BLaER1 (cell line): ENCODE results near the gene EEF1AKMT3.
"Not testable (repeated sequence)": the region's sequence is repeated elsewhere in the genome, so short reads cannot be mapped to it uniquely, and the experiment has no call there.

Experiments
- H3K27ac ChIP-seq: shearing (Covaris generic); formaldehyde crosslinking; 2 replicates; pipeline ENCODE4 v1.8.1; 2022
- H3K27me3 ChIP-seq: shearing (Covaris generic); formaldehyde crosslinking; 2 replicates; pipeline ENCODE4 v1.8.1; 2022
- H3K36me3 ChIP-seq: shearing (Covaris generic); formaldehyde crosslinking; 2 replicates; pipeline ENCODE4 v1.8.1; 2022
- H3K4me1 ChIP-seq: shearing (Covaris generic); formaldehyde crosslinking; 2 replicates; pipeline ENCODE4 v1.8.1; 2022
- H3K4me2 ChIP-seq: shearing (Covaris generic); formaldehyde crosslinking; 2 replicates; pipeline ENCODE4 v1.8.1; 2022
- H3K4me3 ChIP-seq: shearing (Covaris generic); formaldehyde crosslinking; 2 replicates; pipeline ENCODE4 v1.8.1; 2022
- H3K9ac ChIP-seq: shearing (Covaris generic); formaldehyde crosslinking; 2 replicates; pipeline ENCODE4 v1.8.1; 2022
- H3K9me3 ChIP-seq: shearing (Covaris generic); formaldehyde crosslinking; 2 replicates; pipeline ENCODE4 v1.8.1; 2022
- H4K20me1 ChIP-seq: shearing (Covaris generic); formaldehyde crosslinking; 2 replicates; pipeline ENCODE4 v1.8.1; 2022
- Cebpa-rat ChIP-seq: shearing (Covaris generic); IDR thresholded peaks from 2 replicates; pipeline ENCODE4 v1.8.1; 2022

EEF1AKMT3 gene

GRCh38 chr12:57771873-57772428 lies 463 bp upstream of the EEF1AKMT3 start, which contains the start of gene METTL1:
Gene METTL1, minus strand, starts transcription at chr12:57772105. Its CDS starts 22 bp downstream, at chr12:57772083.
- no peaks in the 10 kb centered on the region for H3K9me3 ChIP-seq
- peaks cover 19% of the 10 kb centered on the region for H4K20me1 ChIP-seq
- peaks cover 20% of the 10 kb centered on the region for H3K27me3 ChIP-seq
- H3K36me3 ChIP-seq = peaks cover 32% of the 10 kb centered on the region
- peak within 1 kb of the TSS; percentile 93 for H3K27ac ChIP-seq
- no peak for TF ChIP-seq Cebpa-rat
- peak within 1 kb of the TSS; percentile 91 for H3K4me2 ChIP-seq
- peak within 1 kb of the TSS; percentile 89 for H3K9ac ChIP-seq
- H3K4me1 ChIP-seq = peaks cover 24% of the 10 kb centered on the region
- peak within 1 kb of the TSS; percentile 84 for H3K4me3 ChIP-seq

- not testable (repeated sequence) for H3K27me3 ChIP-seq, H3K9me3 ChIP-seq, H3K9ac ChIP-seq, H3K4me3 ChIP-seq, H3K4me2 ChIP-seq, H3K27ac ChIP-seq, H4K20me1 ChIP-seq
- Histone ChIP-seq H3K4me1 (peaks cover 24% of the 10 kb centered on the region), H3K36me3 (peaks cover 21% of the 10 kb centered on the region)
Observed at GRCh38 chr12:57774634-57775033, 2.2 kb downstream of the EEF1AKMT3 start.

- peaks cover 24% of the 10 kb centered on the region for H3K4me1 ChIP-seq
Observed at GRCh38 chr12:57775044-57775443, 2.6 kb downstream of the EEF1AKMT3 start.

GRCh38 chr12:57775563-57776246 lies 3.3 kb downstream of the EEF1AKMT3 start:
- Histone ChIP-seq H4K20me1 (no peaks in the 10 kb centered on the region), H3K4me2 (no peak overlapping the region), H3K27me3 (no peaks in the 10 kb centered on the region), H3K4me3 (no peak overlapping the region), H3K9me3 (no peaks in the 10 kb centered on the region), H3K9ac (no peak overlapping the region), H3K36me3 (peaks cover 21% of the 10 kb centered on the region), H3K27ac (no peak overlapping the region), H3K4me1 (peaks cover 28% of the 10 kb centered on the region)
- no peak for TF ChIP-seq Cebpa-rat

More at GRCh38 chr12:57775044-57775443, 2.6 kb downstream of the EEF1AKMT3 start:
- no peak overlapping the region for H3K4me2 ChIP-seq
- H3K9ac ChIP-seq = no peak overlapping the region
- no peaks in the 10 kb centered on the region for H4K20me1 ChIP-seq
- no peak overlapping the region for H3K4me3 ChIP-seq
- TF ChIP-seq Cebpa-rat = no peak
- H3K9me3 ChIP-seq = no peaks in the 10 kb centered on the region
- H3K27me3 ChIP-seq = no peaks in the 10 kb centered on the region
- H3K36me3 ChIP-seq = peaks cover 21% of the 10 kb centered on the region
- no peak overlapping the region for H3K27ac ChIP-seq

GRCh38 chr12:57776247-57776587 lies 3.8 kb downstream of the EEF1AKMT3 start:
- Histone ChIP-seq H3K4me1 (peaks cover 28% of the 10 kb centered on the region), H3K27ac (no peak overlapping the region), H3K4me3 (no peak overlapping the region), H4K20me1 (no peaks in the 10 kb centered on the region), H3K9ac (no peak overlapping the region), H3K9me3 (no peaks in the 10 kb centered on the region), H3K27me3 (no peaks in the 10 kb centered on the region), H3K4me2 (no peak overlapping the region), H3K36me3 (peaks cover 19% of the 10 kb centered on the region)
- no peak for TF ChIP-seq Cebpa-rat

GRCh38 chr12:57777367-57777766 lies 5.0 kb downstream of the EEF1AKMT3 start:
- H3K9ac ChIP-seq = no peak overlapping the region
- H3K27ac ChIP-seq = no peak overlapping the region
- no peak for TF ChIP-seq Cebpa-rat
- H3K4me2 ChIP-seq = no peak overlapping the region
- no peak overlapping the region for H3K4me3 ChIP-seq
- no peaks in the 10 kb centered on the region for H3K9me3 ChIP-seq
- no peaks in the 10 kb centered on the region for H4K20me1 ChIP-seq
- H3K36me3 ChIP-seq = peaks cover 19% of the 10 kb centered on the region
- peaks cover 37% of the 10 kb centered on the region for H3K4me1 ChIP-seq
- no peaks in the 10 kb centered on the region for H3K27me3 ChIP-seq

GRCh38 chr12:57777911-57778310 lies 5.5 kb downstream of the EEF1AKMT3 start:
- no peak for TF ChIP-seq Cebpa-rat
- H3K9ac ChIP-seq = no peak overlapping the region
- H3K4me3 ChIP-seq = no peak overlapping the region
- no peaks in the 10 kb centered on the region for H3K27me3 ChIP-seq
- H3K27ac ChIP-seq = no peak overlapping the region
- peaks cover 2% of the 10 kb centered on the region; the same call in 1 of the 2 replicates for H4K20me1 ChIP-seq
- no peaks in the 10 kb centered on the region for H3K9me3 ChIP-seq
- H3K36me3 ChIP-seq = peaks cover 19% of the 10 kb centered on the region
- peaks cover 34% of the 10 kb centered on the region for H3K4me1 ChIP-seq
- H3K4me2 ChIP-seq = no peak overlapping the region

- peaks cover 14% of the 10 kb centered on the region; the same call in 1 of the 2 replicates for H4K20me1 ChIP-seq
- peaks cover 35% of the 10 kb centered on the region for H3K4me1 ChIP-seq
- no peak overlapping the region for H3K4me2 ChIP-seq
- no peak overlapping the region for H3K9ac ChIP-seq
- H3K27me3 ChIP-seq = no peaks in the 10 kb centered on the region
- no peaks in the 10 kb centered on the region for H3K9me3 ChIP-seq
- no peak overlapping the region for H3K27ac ChIP-seq
- no peak for TF ChIP-seq Cebpa-rat
- H3K4me3 ChIP-seq = no peak overlapping the region
- H3K36me3 ChIP-seq = peaks cover 29% of the 10 kb centered on the region
Observed at GRCh38 chr12:57779736-57780135, 7.3 kb downstream of the EEF1AKMT3 start.

- peaks cover 14% of the 10 kb centered on the region for H4K20me1 ChIP-seq
- H3K27me3 ChIP-seq = no peaks in the 10 kb centered on the region
- peak overlapping the region; percentile 67 for H3K4me2 ChIP-seq
- no peak for TF ChIP-seq Cebpa-rat
- H3K36me3 ChIP-seq = peaks cover 35% of the 10 kb centered on the region
- peaks cover 35% of the 10 kb centered on the region for H3K4me1 ChIP-seq
- no peak overlapping the region for H3K27ac ChIP-seq
- no peak overlapping the region for H3K4me3 ChIP-seq
- H3K9ac ChIP-seq = no peak overlapping the region
- H3K9me3 ChIP-seq = no peaks in the 10 kb centered on the region
Observed at GRCh38 chr12:57780284-57780897, 8.0 kb downstream of the EEF1AKMT3 start.

- Histone ChIP-seq H3K4me3 (no peak overlapping the region), H3K9me3 (no peaks in the 10 kb centered on the region), H3K27ac (peak overlapping the region; percentile 35; the same call in 1 of the 2 replicates), H3K4me2 (peak overlapping the region; percentile 67), H3K27me3 (no peaks in the 10 kb centered on the region), H3K9ac (0 out of 2 replicates have a peak overlapping the region, but pooled peaks have one; percentile 9), H3K36me3 (peaks cover 43% of the 10 kb centered on the region), H4K20me1 (peaks cover 23% of the 10 kb centered on the region), H3K4me1 (peaks cover 35% of the 10 kb centered on the region)
- TF ChIP-seq Cebpa-rat = peak; percentile 53; the same call in 1 of the 2 replicates
Observed at GRCh38 chr12:57781244-57781643, 8.8 kb downstream of the EEF1AKMT3 start.
